HEK293 (cell line): ENCODE measurements around the gene TRIM34.

Experiments
- CTCF ChIP-seq: fragments of 450-650 bp; formaldehyde crosslinking; IDR thresholded peaks from 2 replicates; pipeline ENCODE4 v1.5.1; 2016; ENCODE audit warnings: missing biosample characterization, missing genetic modification characterization
- PBX3 ChIP-seq: sonication (generic); formaldehyde crosslinking; IDR thresholded peaks from 2 replicates; pipeline ENCODE4 v1.8.1; 2022; ENCODE audit warnings: mild to moderate bottlenecking, moderate library complexity, missing genetic modification reagents
- YY1 ChIP-seq: fragments of 450-650 bp; formaldehyde crosslinking; IDR thresholded peaks from 2 replicates; pipeline ENCODE4 v1.5.1; 2018; ENCODE audit warnings: missing biosample characterization, missing genetic modification characterization
- ZNF114 ChIP-seq: fragments of 450-650 bp; formaldehyde crosslinking; IDR thresholded peaks from 2 replicates; pipeline ENCODE4 v1.5.0; 2017; ENCODE audit warnings: missing biosample characterization, missing genetic modification characterization
- ZSCAN5A ChIP-seq: fragments of 450-650 bp; formaldehyde crosslinking; IDR thresholded peaks from 2 replicates; pipeline ENCODE4 v1.5.1; 2016; ENCODE audit warnings: missing biosample characterization, missing genetic modification characterization

GRCh38 chr11:5655474-5655873 lies 30.7 kb downstream of the TRIM34 start:
- TF ChIP-seq ZSCAN5A (tag by site-specific recombination), result no peak
- TF ChIP-seq ZNF114 (tag by site-specific recombination), result no peak
- no peak for TF ChIP-seq YY1 (tag by site-specific recombination)
- TF ChIP-seq CTCF (tag by site-specific recombination), result no peak
- TF ChIP-seq PBX3, result no peak
